IMR-90 (cell line): Measurements from ENCODE around the gene NMNAT3.

ENCODE experiments used
- BHLHE40 ChIP-seq: fragments of 150-350 bp; IDR thresholded peaks from 2 replicates; pipeline ENCODE4 v1.6.1; 2016; ENCODE audit warnings: mild to moderate bottlenecking, low read depth, low read length
- FOS ChIP-seq: fragments of 150-350 bp; IDR thresholded peaks from 2 replicates; pipeline ENCODE4 v1.6.1; 2016; ENCODE audit warnings: low read depth, low read length
- POLR2A ChIP-seq: IDR thresholded peaks from 2 replicates; pipeline ENCODE4 v1.6.1; 2012; ENCODE audit warnings: mild to moderate bottlenecking, low read depth, low read length
- RFX5 ChIP-seq: IDR thresholded peaks from 2 replicates; pipeline ENCODE4 v1.8.0; 2012; ENCODE audit warnings: low read depth, mild to moderate bottlenecking, low read length, moderate library complexity
- TF ChIP-seq, protein P1 (sequence below): conservative IDR thresholded peaks from 2 replicates; pipeline ENCODE4 v1.5.1; 2012; ENCODE audit warnings: mild to moderate bottlenecking, low read depth, low read length, improper control_type of control experiment

GRCh38 chr3:139672884-139673283 is 4.9 kb downstream of the NMNAT3 start:
- TF ChIP-seq, protein P1, sequence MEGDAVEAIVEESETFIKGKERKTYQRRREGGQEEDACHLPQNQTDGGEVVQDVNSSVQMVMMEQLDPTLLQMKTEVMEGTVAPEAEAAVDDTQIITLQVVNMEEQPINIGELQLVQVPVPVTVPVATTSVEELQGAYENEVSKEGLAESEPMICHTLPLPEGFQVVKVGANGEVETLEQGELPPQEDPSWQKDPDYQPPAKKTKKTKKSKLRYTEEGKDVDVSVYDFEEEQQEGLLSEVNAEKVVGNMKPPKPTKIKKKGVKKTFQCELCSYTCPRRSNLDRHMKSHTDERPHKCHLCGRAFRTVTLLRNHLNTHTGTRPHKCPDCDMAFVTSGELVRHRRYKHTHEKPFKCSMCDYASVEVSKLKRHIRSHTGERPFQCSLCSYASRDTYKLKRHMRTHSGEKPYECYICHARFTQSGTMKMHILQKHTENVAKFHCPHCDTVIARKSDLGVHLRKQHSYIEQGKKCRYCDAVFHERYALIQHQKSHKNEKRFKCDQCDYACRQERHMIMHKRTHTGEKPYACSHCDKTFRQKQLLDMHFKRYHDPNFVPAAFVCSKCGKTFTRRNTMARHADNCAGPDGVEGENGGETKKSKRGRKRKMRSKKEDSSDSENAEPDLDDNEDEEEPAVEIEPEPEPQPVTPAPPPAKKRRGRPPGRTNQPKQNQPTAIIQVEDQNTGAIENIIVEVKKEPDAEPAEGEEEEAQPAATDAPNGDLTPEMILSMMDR, result no peak
- no peak for TF ChIP-seq BHLHE40
- TF ChIP-seq RFX5, result no peak
- TF ChIP-seq FOS, result no peak
- no peak for TF ChIP-seq POLR2A
